CD4-positive, CD25-positive, alpha-beta regulatory T cell (primary cell): ENCODE results near the gene CD300LF. TPM values are rescaled to one million over a fixed set of nuclear protein-coding genes. Genes with fewer than 3 reads are reported as not detected.

Source experiments
- ATAC-seq, 2 donors: fragments of 150-1000 bp; cut with Tn5 transposase; one replicate each; pipeline ENCODE4 v1.10.0; 2021; ENCODE audit warnings: low read depth in 2 of 2, moderate number of reproducible peaks in 2 of 2, moderate library complexity in 1 of 2
- DNase-seq, 3 donors: peaks; one replicate each; pipeline versions ENCODE4 v3.0.0 to v3.0.0-alpha.2; 2012 to 2022; ENCODE audit warnings: mixed read lengths in 1 of 3
- H3K27ac ChIP-seq: one replicate; pipeline ENCODE4 v1.7.0; 2013; ENCODE audit warnings: mild to moderate bottlenecking, low read length; ENCODE audit not compliant: insufficient read depth, poor library complexity, severe bottlenecking
- H3K27me3 ChIP-seq: one replicate; pipeline ENCODE4 v1.7.0; 2013; ENCODE audit warnings: low read length; ENCODE audit not compliant: control insufficient read depth, insufficient read depth
- H3K36me3 ChIP-seq: one replicate; pipeline ENCODE4 v1.7.0; 2013; ENCODE audit warnings: mild to moderate bottlenecking, low read length, moderate library complexity; ENCODE audit not compliant: control insufficient read depth, insufficient read depth
- H3K4me1 ChIP-seq: 2 replicates; pipeline ENCODE4 v1.7.0; 2013; ENCODE audit warnings: mild to moderate bottlenecking, low read length; ENCODE audit not compliant: insufficient read depth, control insufficient read depth, poor library complexity, severe bottlenecking
- H3K4me3 ChIP-seq: one replicate; pipeline ENCODE4 v1.7.0; 2013; ENCODE audit warnings: low read depth, mild to moderate bottlenecking, low read length, moderate library complexity
- H3K9me3 ChIP-seq, 2 experiments: 1 replicate in 1 of 2; 2 replicates in 1 of 2; pipeline ENCODE4 v1.7.0; 2013; ENCODE audit warnings: low read length in 2 of 2, mild to moderate bottlenecking in 1 of 2, moderate library complexity in 1 of 2; ENCODE audit not compliant: control insufficient read depth in 2 of 2
- H3K27ac Mint-ChIP-seq, 3 donors: one replicate each; pipeline ENCODE4 v1.8.0; 2020 to 2022; ENCODE audit warnings: mild to moderate bottlenecking in 3 of 3, mixed read lengths in 3 of 3, moderate library complexity in 2 of 3
- H3K27me3 Mint-ChIP-seq: one replicate; pipeline ENCODE4 v1.8.0; 2022; ENCODE audit warnings: mild to moderate bottlenecking, mixed read lengths
- H3K36me3 Mint-ChIP-seq: one replicate; pipeline ENCODE4 v1.8.0; 2020; ENCODE audit warnings: mixed read lengths
- H3K4me1 Mint-ChIP-seq, 4 donors: one replicate each; pipeline ENCODE4 v1.8.0; 2020 to 2022; ENCODE audit warnings: mixed read lengths in 4 of 4, mild to moderate bottlenecking in 1 of 4
- H3K4me3 Mint-ChIP-seq, 4 donors: one replicate each; pipeline ENCODE4 v1.8.0; 2020 to 2022; ENCODE audit warnings: mild to moderate bottlenecking in 4 of 4, mixed read lengths in 4 of 4, moderate library complexity in 3 of 4
- H3K9me3 Mint-ChIP-seq, 7 donors: one replicate each; pipeline ENCODE4 v1.8.0; 2020 to 2022; ENCODE audit warnings: mixed read lengths in 7 of 7, mild to moderate bottlenecking in 3 of 7, moderate library complexity in 2 of 7
- polyA plus RNA-seq, 4 donors: library from polyadenylated mRNA; unstranded; fragments of 300-500 nt; fragmentation: Illumina TruSeq; gene quantifications; one replicate each; pipeline ENCODE4 v1.2.3, GENCODE V29; 2021
- total RNA-seq: library from RNA; stranded (reverse); gene quantifications from one replicate; pipeline ENCODE4 v1.2.3, GENCODE V29; 2022

The CD300LF gene
- total and polyA plus RNA-seq, 5 donors from 2014 or later = 0.19 to 0.52 (median 0.21) TPM; not detected in 2

GRCh38 chr17:74695629-74696028 lies 17.1 kb downstream of the CD300LF start:
- H3K27ac ChIP-seq = no peak overlapping the region
- Mint-ChIP-seq H3K27ac (no peak overlapping the region), H3K4me1 (peaks cover 0 to 2% (median 0%) of the 10 kb centered on the region in 4 donors), H3K9me3 (peaks cover 0 to 2% (median 0%) of the 10 kb centered on the region in 7 donors), H3K36me3 (peaks cover 8% of the 10 kb centered on the region), H3K27me3 (peaks cover 32% of the 10 kb centered on the region), H3K4me3 (no peak overlapping the region)
- H3K27me3 ChIP-seq = peaks cover 4% of the 10 kb centered on the region
- no peak overlapping the region for H3K4me3 ChIP-seq
- no peaks in the 10 kb centered on the region for H3K4me1 ChIP-seq
- no peak for DNase-seq
- ATAC-seq = no peak
- H3K36me3 ChIP-seq = no peaks in the 10 kb centered on the region
- H3K9me3 ChIP-seq = no peaks in the 10 kb centered on the region

- Mint-ChIP-seq H3K9me3 (peaks cover 0 to 2% (median 0%) of the 10 kb centered on the region in 7 donors), H3K27ac (no peak overlapping the region), H3K4me3 (no peak overlapping the region), H3K27me3 (peaks cover 32% of the 10 kb centered on the region), H3K36me3 (peaks cover 8% of the 10 kb centered on the region), H3K4me1 (peaks cover 0 to 2% (median 0%) of the 10 kb centered on the region in 4 donors)
- Histone ChIP-seq H3K27ac (no peak overlapping the region), H3K4me1 (no peaks in the 10 kb centered on the region), H3K4me3 (no peak overlapping the region), H3K9me3 (no peaks in the 10 kb centered on the region), H3K27me3 (peaks cover 4% of the 10 kb centered on the region), H3K36me3 (no peaks in the 10 kb centered on the region)
- no peak for ATAC-seq
- DNase-seq = no peak
Observed at GRCh38 chr17:74694081-74694480, 18.6 kb downstream of the CD300LF start.

- DNase-seq (no peak), ATAC-seq (no peak)
- peaks cover 4% of the 10 kb centered on the region for H3K27me3 ChIP-seq
- Mint-ChIP-seq H3K27me3 (peaks cover 28% of the 10 kb centered on the region), H3K9me3 (peaks cover 0 to 2% (median 0%) of the 10 kb centered on the region in 7 donors), H3K4me1 (no peaks in the 10 kb centered on the region), H3K36me3 (peaks cover 8% of the 10 kb centered on the region), H3K4me3 (no peak overlapping the region), H3K27ac (no peak overlapping the region)
- H3K36me3 ChIP-seq = no peaks in the 10 kb centered on the region
- no peak overlapping the region for H3K27ac ChIP-seq
- H3K9me3 ChIP-seq = no peaks in the 10 kb centered on the region
- no peaks in the 10 kb centered on the region for H3K4me1 ChIP-seq
- no peak overlapping the region for H3K4me3 ChIP-seq
Observed at GRCh38 chr17:74691151-74691550, 21.6 kb downstream of the CD300LF start.

GRCh38 chr17:74690409-74690825 lies 22.3 kb downstream of the CD300LF start:
- DNase-seq = no peak
- Histone ChIP-seq H3K27ac (no peak overlapping the region), H3K27me3 (peaks cover 4% of the 10 kb centered on the region), H3K9me3 (no peaks in the 10 kb centered on the region), H3K4me3 (no peak overlapping the region), H3K36me3 (no peaks in the 10 kb centered on the region), H3K4me1 (no peaks in the 10 kb centered on the region)
- H3K36me3 Mint-ChIP-seq = peaks cover 8% of the 10 kb centered on the region
- no peak overlapping the region for H3K4me3 Mint-ChIP-seq
- peaks cover 0 to 2% (median 0%) of the 10 kb centered on the region in 7 donors for H3K9me3 Mint-ChIP-seq
- H3K4me1 Mint-ChIP-seq = no peaks in the 10 kb centered on the region
- no peak for ATAC-seq
- H3K27ac Mint-ChIP-seq = no peak overlapping the region
- H3K27me3 Mint-ChIP-seq = peaks cover 32% of the 10 kb centered on the region

- ATAC-seq = no peak
- H3K4me3 ChIP-seq = no peak overlapping the region
- H3K4me1 Mint-ChIP-seq = peaks cover 0 to 3% (median 0%) of the 10 kb centered on the region in 4 donors
- H3K36me3 Mint-ChIP-seq = peaks cover 2% of the 10 kb centered on the region
- no peak overlapping the region for H3K4me3 Mint-ChIP-seq
- no peak overlapping the region for H3K27ac ChIP-seq
- H3K36me3 ChIP-seq = no peaks in the 10 kb centered on the region
- no peaks in the 10 kb centered on the region for H3K9me3 Mint-ChIP-seq
- H3K27me3 ChIP-seq = peaks cover 1% of the 10 kb centered on the region
- no peak for DNase-seq
- no peaks in the 10 kb centered on the region for H3K4me1 ChIP-seq
- no peak overlapping the region for H3K27ac Mint-ChIP-seq
- no peaks in the 10 kb centered on the region for H3K9me3 ChIP-seq
- peaks cover 28% of the 10 kb centered on the region for H3K27me3 Mint-ChIP-seq
Observed at GRCh38 chr17:74687886-74688285, 24.8 kb downstream of the CD300LF start.

GRCh38 chr17:74686761-74687160 lies 26.0 kb downstream of the CD300LF start:
- H3K27ac ChIP-seq = no peak overlapping the region
- H3K27me3 ChIP-seq = peaks cover 1% of the 10 kb centered on the region
- no peaks in the 10 kb centered on the region for H3K9me3 ChIP-seq
- peaks cover 0 to 5% (median 0%) of the 10 kb centered on the region in 4 donors for H3K4me1 Mint-ChIP-seq
- H3K36me3 Mint-ChIP-seq = no peaks in the 10 kb centered on the region
- ATAC-seq (no peak), DNase-seq (peak in 1 of 3 donors; percentile 16)
- H3K4me1 ChIP-seq = no peaks in the 10 kb centered on the region
- H3K4me3 Mint-ChIP-seq = no peak overlapping the region
- peaks cover 26% of the 10 kb centered on the region for H3K27me3 Mint-ChIP-seq
- no peak overlapping the region for H3K4me3 ChIP-seq
- no peaks in the 10 kb centered on the region for H3K9me3 Mint-ChIP-seq
- no peak overlapping the region for H3K27ac Mint-ChIP-seq
- no peaks in the 10 kb centered on the region for H3K36me3 ChIP-seq

GRCh38 chr17:74682471-74683190 lies 30.1 kb downstream of the CD300LF start:
- Mint-ChIP-seq H3K36me3 (no peaks in the 10 kb centered on the region), H3K4me1 (peaks cover 10 to 23% (median 14%) of the 10 kb centered on the region in 4 donors), H3K4me3 (no peak overlapping the region), H3K27ac (no peak overlapping the region), H3K9me3 (no peaks in the 10 kb centered on the region), H3K27me3 (peaks cover 28% of the 10 kb centered on the region)
- Histone ChIP-seq H3K27ac (no peak overlapping the region), H3K9me3 (no peaks in the 10 kb centered on the region), H3K4me3 (no peak overlapping the region), H3K27me3 (no peaks in the 10 kb centered on the region), H3K36me3 (no peaks in the 10 kb centered on the region), H3K4me1 (peaks cover 14% of the 10 kb centered on the region)
- ATAC-seq (no peak), DNase-seq (no peak)

GRCh38 chr17:74682028-74682427 lies 30.7 kb downstream of the CD300LF start:
- DNase-seq = no peak
- Mint-ChIP-seq H3K4me3 (no peak overlapping the region), H3K4me1 (peaks cover 13 to 29% (median 20%) of the 10 kb centered on the region in 4 donors), H3K27me3 (peaks cover 28% of the 10 kb centered on the region), H3K9me3 (no peaks in the 10 kb centered on the region), H3K27ac (no peak overlapping the region), H3K36me3 (no peaks in the 10 kb centered on the region)
- Histone ChIP-seq H3K4me3 (no peak overlapping the region), H3K9me3 (no peaks in the 10 kb centered on the region), H3K27ac (no peak overlapping the region), H3K27me3 (no peaks in the 10 kb centered on the region), H3K36me3 (no peaks in the 10 kb centered on the region), H3K4me1 (peaks cover 17% of the 10 kb centered on the region)
- no peak for ATAC-seq
